ENCODE results near the gene DAGLA.

- TF ChIP-seq CTCF (IDR thresholded peaks at IDR 0.05), result no peak
- TF ChIP-seq POLR2A (IDR thresholded peaks at IDR 0.05), result no peak
Measured at GRCh38 chr11:61757213-61757862, 77.1 kb downstream of the DAGLA start.
